Activated CD8-positive, alpha-beta T cell treated with anti-CD3 and anti-CD28 coated beads for 36 hours (primary cell): ENCODE data around the gene PIGH. TPM values are rescaled to one million over a fixed set of nuclear protein-coding genes. Genes with fewer than 3 reads are reported as not detected.

Experiments
- ATAC-seq: fragments of 200-7000 bp; cut with Tn5 transposase; one replicate; pipeline ENCODE4 v1.10.0; 2021; ENCODE audit warnings: mild to moderate bottlenecking, moderate library complexity
- CTCF ChIA-PET: fragments of 350-600 bp; sonication (Branson Sonifier 250); formaldehyde crosslinking; loops from one replicate; lab custom pipeline; 2021; ENCODE audit warnings: antibody characterized with exemption; lab: Charles Lee
- POLR2A ChIA-PET: fragments of 350-600 bp; sonication (Branson Sonifier 250); formaldehyde crosslinking; loops from one replicate; lab custom pipeline; 2021; ENCODE audit warnings: antibody characterized with exemption; lab: Charles Lee
- DNase-seq: peaks from one replicate; pipeline ENCODE4 v3.0.0-alpha.2; 2020
- H3K27ac Mint-ChIP-seq: one replicate; pipeline ENCODE4 v1.8.0; 2021; ENCODE audit warnings: mild to moderate bottlenecking, mixed read lengths
- H3K27me3 Mint-ChIP-seq: one replicate; pipeline ENCODE4 v1.8.0; 2021; ENCODE audit warnings: mixed read lengths
- H3K36me3 Mint-ChIP-seq: one replicate; pipeline ENCODE4 v1.8.0; 2021; ENCODE audit warnings: low read depth, mixed read lengths
- H3K4me1 Mint-ChIP-seq: one replicate; pipeline ENCODE4 v1.8.0; 2021; ENCODE audit warnings: low read depth, mixed read lengths
- H3K4me3 Mint-ChIP-seq: one replicate; pipeline ENCODE4 v1.8.0; 2021; ENCODE audit warnings: mild to moderate bottlenecking, moderate library complexity, mixed read lengths
- H3K9me3 Mint-ChIP-seq: one replicate; pipeline ENCODE4 v1.8.0; 2021; ENCODE audit warnings: mixed read lengths
- intact Hi-C: fragments of 100-400 bp; cut with micrococcal nuclease; formaldehyde crosslinking; loops from one replicate; pipeline ENCODE4 v1.10.0; 2022
- total RNA-seq, 2 experiments: library from RNA; stranded (reverse); gene quantifications; one replicate each; pipeline ENCODE4 v1.2.3, GENCODE V29; 2021
- TF ChIP-seq, protein P1 (sequence below): fragments of 200-600 bp; IDR thresholded peaks from one replicate; pipeline ENCODE4 v1.8.0; 2022; ENCODE audit warnings: antibody characterized with exemption, mild to moderate bottlenecking

PIGH gene
- total RNA-seq, 2 experiments from 2014 or later, result 20.3 to 21.9 TPM

GRCh38 chr14:67574806-67575205, 25.3 kb downstream of the PIGH start:
- no peak overlapping the region for H3K27ac Mint-ChIP-seq
- peaks cover 3% of the 10 kb centered on the region for H3K4me1 Mint-ChIP-seq
- ChIA-PET CTCF (no interaction called here), POLR2A (no interaction called here)
- ATAC-seq, result no peak
- no peaks in the 10 kb centered on the region for H3K9me3 Mint-ChIP-seq
- intact Hi-C loops, result no loop called here
- no peak for DNase-seq
- H3K36me3 Mint-ChIP-seq, result no peaks in the 10 kb centered on the region
- TF ChIP-seq, protein P1, sequence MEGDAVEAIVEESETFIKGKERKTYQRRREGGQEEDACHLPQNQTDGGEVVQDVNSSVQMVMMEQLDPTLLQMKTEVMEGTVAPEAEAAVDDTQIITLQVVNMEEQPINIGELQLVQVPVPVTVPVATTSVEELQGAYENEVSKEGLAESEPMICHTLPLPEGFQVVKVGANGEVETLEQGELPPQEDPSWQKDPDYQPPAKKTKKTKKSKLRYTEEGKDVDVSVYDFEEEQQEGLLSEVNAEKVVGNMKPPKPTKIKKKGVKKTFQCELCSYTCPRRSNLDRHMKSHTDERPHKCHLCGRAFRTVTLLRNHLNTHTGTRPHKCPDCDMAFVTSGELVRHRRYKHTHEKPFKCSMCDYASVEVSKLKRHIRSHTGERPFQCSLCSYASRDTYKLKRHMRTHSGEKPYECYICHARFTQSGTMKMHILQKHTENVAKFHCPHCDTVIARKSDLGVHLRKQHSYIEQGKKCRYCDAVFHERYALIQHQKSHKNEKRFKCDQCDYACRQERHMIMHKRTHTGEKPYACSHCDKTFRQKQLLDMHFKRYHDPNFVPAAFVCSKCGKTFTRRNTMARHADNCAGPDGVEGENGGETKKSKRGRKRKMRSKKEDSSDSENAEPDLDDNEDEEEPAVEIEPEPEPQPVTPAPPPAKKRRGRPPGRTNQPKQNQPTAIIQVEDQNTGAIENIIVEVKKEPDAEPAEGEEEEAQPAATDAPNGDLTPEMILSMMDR, result no peak
- no peaks in the 10 kb centered on the region for H3K27me3 Mint-ChIP-seq
- no peak overlapping the region for H3K4me3 Mint-ChIP-seq

GRCh38 chr14:67574156-67574555, 25.9 kb downstream of the PIGH start:
- Mint-ChIP-seq H3K4me3 (no peak overlapping the region), H3K4me1 (peaks cover 3% of the 10 kb centered on the region), H3K27ac (no peak overlapping the region), H3K9me3 (no peaks in the 10 kb centered on the region), H3K36me3 (no peaks in the 10 kb centered on the region), H3K27me3 (no peaks in the 10 kb centered on the region)
- POLR2A ChIA-PET, result no interaction called here
- CTCF ChIA-PET, result interaction anchor here (4.5 to 6.9 kb wide), 3 partner anchors 42 to 145 kb away, joined by 50 to 199 read pairs (median 104); partner anchors contain the start of gene PLEKHH1
- DNase-seq (no peak), ATAC-seq (no peak)
- intact Hi-C loops, result no loop called here
- TF ChIP-seq, protein P1, result no peak

DNA sequence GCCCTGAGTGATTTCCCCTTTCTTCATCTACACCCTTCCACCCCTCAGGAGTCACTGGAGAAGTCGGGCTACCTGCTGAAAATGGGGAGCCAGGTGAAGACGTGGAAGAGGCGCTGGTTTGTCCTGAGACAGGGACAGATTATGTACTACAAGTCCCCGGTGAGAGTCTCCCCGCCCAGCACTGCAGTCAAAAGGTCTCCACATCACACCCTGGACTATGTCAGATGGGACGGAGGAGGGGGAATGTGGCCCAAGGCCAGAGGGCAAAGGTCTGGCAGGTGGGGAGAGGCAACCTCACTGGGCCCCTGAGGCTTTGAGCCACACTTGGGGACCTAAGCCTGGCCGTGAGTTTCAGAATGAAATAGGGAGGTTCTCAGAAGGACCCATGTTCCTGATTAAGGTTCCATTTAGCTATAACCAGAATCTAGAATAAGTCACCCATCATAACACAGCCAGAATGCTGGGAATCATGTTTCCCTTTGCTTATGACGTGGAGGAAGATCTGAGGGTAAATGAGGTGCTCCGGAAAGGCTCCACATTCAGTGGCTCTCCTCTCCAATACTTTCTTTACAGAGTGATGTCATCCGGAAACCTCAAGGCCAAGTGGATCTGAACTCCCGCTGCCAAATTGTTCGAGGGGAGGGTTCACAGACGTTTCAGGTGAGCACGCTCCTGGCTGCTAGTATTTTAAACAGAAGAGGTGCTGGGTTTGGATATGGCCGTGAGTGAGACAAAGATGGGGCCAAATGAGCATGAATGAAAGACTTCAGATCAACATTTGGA, 26.6 kb downstream of the PIGH start:
- ChIA-PET CTCF (interaction anchor here (2.2 to 6.9 kb wide), 4 partner anchors 19 to 144 kb away, joined by 11 to 199 read pairs (median 77); partner anchors contain the start of gene PLEKHH1), POLR2A (no interaction called here)
- DNase-seq (no peak), ATAC-seq (no peak)
- Mint-ChIP-seq H3K4me3 (no peak overlapping the region), H3K27me3 (no peaks in the 10 kb centered on the region), H3K27ac (no peak overlapping the region), H3K4me1 (peaks cover 3% of the 10 kb centered on the region), H3K36me3 (no peaks in the 10 kb centered on the region), H3K9me3 (no peaks in the 10 kb centered on the region)
- TF ChIP-seq, protein P1, result no peak
- intact Hi-C loops, result no loop called here

GRCh38 chr14:67572608-67573007, 27.5 kb downstream of the PIGH start:
- intact Hi-C loops, result no loop called here
- no peak overlapping the region for H3K4me3 Mint-ChIP-seq

More at GRCh38 chr14:67572608-67573007, 27.5 kb downstream of the PIGH start:
- POLR2A ChIA-PET, result interaction anchor here (1.0 kb wide), 1 partner anchor 145 kb away, joined by 3 read pairs; no protein-coding TSS in a partner anchor
- Mint-ChIP-seq H3K36me3 (no peaks in the 10 kb centered on the region), H3K4me1 (peaks cover 3% of the 10 kb centered on the region), H3K27me3 (no peaks in the 10 kb centered on the region), H3K27ac (no peak overlapping the region), H3K9me3 (no peaks in the 10 kb centered on the region)
- DNase-seq, result no peak
- TF ChIP-seq, protein P1, result no peak
- CTCF ChIA-PET, result interaction anchor here (1.0 to 6.9 kb wide), 17 partner anchors 8 to 168 kb away, joined by 3 to 199 read pairs (median 19); partner anchors contain the start of genes PIGH, PLEK2 and PLEKHH1
- ATAC-seq, result no peak
